Right kidney (tissue), 1 donor: ENCODE results near the gene FARSB.
"Not testable (repeated sequence)": the region's sequence is repeated elsewhere in the genome, so short reads cannot be mapped to it uniquely, and the experiment has no call there.

ENCODE experiments used
- DNase-seq: peaks from one replicate; pipeline ENCODE4 v3.0.0-alpha.2; 2016

FARSB gene

GRCh38 chr2:222608081-222608480 is 47.8 kb downstream of the FARSB start:
- no peak for DNase-seq

- no peak for DNase-seq
These were observed 49.6 kb downstream of the FARSB start for GRCh38 chr2:222606306-222606705.

GRCh38 chr2:222604749-222605515 is 51.0 kb downstream of the FARSB start:
- no peak for DNase-seq

- DNase-seq = no peak
These were observed 52.4 kb downstream of the FARSB start for GRCh38 chr2:222603501-222603900.

- no peak for DNase-seq
These were observed 57.3 kb downstream of the FARSB start for GRCh38 chr2:222598611-222599010.

- DNase-seq = no peak
These were observed 60.3 kb downstream of the FARSB start for GRCh38 chr2:222595581-222595980.

GRCh38 chr2:222594679-222595078 is 61.2 kb downstream of the FARSB start:
- no peak for DNase-seq

GRCh38 chr2:222592176-222592575 is 63.7 kb downstream of the FARSB start:
- DNase-seq = no peak

GRCh38 chr2:222591661-222592060 is 64.2 kb downstream of the FARSB start:
- no peak for DNase-seq

- DNase-seq = not testable (repeated sequence)
These were observed 71.3 kb downstream of the FARSB start for GRCh38 chr2:222584589-222584988.

GRCh38 chr2:222582928-222583327 is 73.0 kb downstream of the FARSB start:
- no peak for DNase-seq

GRCh38 chr2:222577341-222577740 is 78.6 kb downstream of the FARSB start:
- DNase-seq = no peak

GRCh38 chr2:222576171-222577081 is 79.5 kb downstream of the FARSB start:
- no peak for DNase-seq

GRCh38 chr2:222575618-222576017 is 80.3 kb downstream of the FARSB start:
- DNase-seq = no peak

GRCh38 chr2:222572751-222573174 is 83.1 kb downstream of the FARSB start:
- DNase-seq = no peak

GRCh38 chr2:222572264-222572721 is 83.6 kb downstream of the FARSB start:
- no peak for DNase-seq

- no peak for DNase-seq
These were observed 86.1 kb downstream of the FARSB start for GRCh38 chr2:222569826-222570225.

- no peak for DNase-seq
These were observed 87.0 kb downstream of the FARSB start for GRCh38 chr2:222568865-222569264.

GRCh38 chr2:222566229-222566628 is 89.7 kb downstream of the FARSB start:
- DNase-seq = no peak

GRCh38 chr2:222563936-222564335 is 92.0 kb downstream of the FARSB start:
- DNase-seq = no peak

- DNase-seq = no peak
These were observed 92.7 kb downstream of the FARSB start for GRCh38 chr2:222563106-222563718.

GRCh38 chr2:222561817-222562645 is 93.9 kb downstream of the FARSB start:
- DNase-seq = peak; percentile 47
